Stimulated activated CD4-positive, alpha-beta T cell treated with anti-CD3 and anti-CD28 coated beads, TNF-alpha, amount 100 ng/mL, for 4 hours (primary cell): ENCODE measurements around the gene ANKRD65.
"Not testable (repeated sequence)": the region's sequence is repeated elsewhere in the genome, so short reads cannot be mapped to it uniquely, and the experiment has no call there.

Experiments
- DNase-seq, 3 experiments: peaks; one replicate each; pipeline ENCODE4 v3.0.0-alpha.2; 2020; ENCODE audit warnings: low read depth in 3 of 3

The ANKRD65 gene

DNA sequence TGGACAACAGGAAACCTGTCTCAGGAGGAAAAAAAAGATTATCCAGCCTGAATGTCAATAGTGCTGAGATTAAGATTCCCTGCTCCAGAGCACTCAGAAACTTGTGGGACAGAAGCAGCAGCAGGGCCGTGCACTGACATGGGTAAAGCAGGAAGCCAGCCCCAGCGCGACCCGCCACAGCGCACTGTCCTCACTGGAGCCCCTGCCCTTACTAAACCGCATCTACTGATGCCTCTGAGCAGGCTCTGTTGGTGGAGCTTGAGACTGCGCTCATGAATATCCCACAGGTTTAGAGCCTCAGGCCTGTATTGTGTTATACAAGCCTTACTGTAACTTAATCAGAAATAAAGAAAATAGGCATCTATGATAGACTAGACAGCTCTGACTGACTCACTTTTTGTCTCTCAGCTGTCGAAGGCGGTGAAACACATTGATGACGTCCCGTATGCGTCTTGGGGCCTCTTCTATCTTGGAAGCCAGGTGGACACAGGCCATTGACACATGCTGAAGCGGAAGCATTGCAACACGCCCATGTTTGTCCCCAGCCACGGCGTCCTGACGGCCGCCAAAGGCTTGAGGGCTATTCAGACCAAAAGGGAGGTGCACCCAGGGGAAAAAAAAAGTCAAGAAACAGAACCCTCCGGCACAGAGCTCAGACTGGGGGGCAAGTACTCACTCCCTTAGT is 23.1 kb downstream of the ANKRD65 start:
- DNase-seq, result no peak

DNA sequence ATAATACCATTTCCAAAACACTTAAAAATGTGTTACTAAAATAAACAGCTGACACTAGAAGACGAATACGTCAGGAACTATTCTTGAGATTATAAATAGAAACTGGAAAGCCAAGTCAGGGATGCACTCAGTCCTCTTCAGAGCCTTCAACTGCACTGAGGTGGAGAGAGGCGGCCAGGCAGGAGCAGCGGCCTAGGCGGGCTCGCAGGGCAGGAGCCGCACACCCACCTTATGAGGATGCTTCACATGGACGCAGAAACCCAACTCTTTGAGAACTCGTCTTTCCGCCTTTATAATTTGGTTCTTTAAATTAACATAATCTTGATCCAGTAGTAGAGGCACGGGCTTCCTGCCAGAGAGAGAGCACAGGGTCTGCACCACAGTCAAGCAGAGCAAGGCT is 25.9 kb downstream of the ANKRD65 start:
- DNase-seq, result no peak

DNA sequence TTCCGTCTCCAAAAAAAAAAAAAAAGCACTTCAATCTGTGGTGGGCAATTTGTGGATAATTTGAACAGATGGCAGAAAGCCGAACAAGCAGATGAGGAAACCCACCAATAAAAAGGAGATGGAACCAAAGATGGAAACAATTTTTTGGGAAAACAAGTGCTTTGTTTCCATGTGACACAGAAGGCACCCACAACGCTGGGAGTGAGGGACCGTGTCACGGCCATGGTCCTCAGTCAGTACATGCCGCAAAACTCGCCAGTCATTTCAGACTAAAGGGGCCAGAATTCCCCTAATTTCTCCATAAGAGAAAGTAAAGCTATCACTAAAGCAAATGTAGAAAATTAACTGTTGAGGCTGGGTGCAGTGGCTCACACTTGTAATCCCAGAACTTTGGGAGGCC is 27.0 kb downstream of the ANKRD65 start:
- DNase-seq, result no peak

DNA sequence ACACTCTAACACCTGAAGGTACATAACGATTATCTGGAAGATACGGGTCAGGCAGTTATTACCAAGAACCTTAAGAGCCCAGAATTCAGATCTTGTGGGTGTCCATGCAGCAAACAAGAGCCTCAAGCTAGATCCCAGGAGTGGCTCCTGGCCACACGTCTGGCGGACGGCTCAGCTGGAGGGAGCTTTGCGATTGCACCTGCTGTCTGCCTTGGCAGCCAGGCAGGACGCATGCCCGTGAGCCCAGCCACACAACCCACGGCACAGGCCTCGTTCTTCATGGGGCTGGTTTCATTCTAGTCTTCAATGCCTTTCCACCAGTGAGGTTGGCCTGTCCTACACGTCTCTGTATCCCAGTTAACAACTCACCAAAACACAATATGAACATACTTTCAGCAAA is 27.6 kb downstream of the ANKRD65 start:
- DNase-seq, result no peak

DNA sequence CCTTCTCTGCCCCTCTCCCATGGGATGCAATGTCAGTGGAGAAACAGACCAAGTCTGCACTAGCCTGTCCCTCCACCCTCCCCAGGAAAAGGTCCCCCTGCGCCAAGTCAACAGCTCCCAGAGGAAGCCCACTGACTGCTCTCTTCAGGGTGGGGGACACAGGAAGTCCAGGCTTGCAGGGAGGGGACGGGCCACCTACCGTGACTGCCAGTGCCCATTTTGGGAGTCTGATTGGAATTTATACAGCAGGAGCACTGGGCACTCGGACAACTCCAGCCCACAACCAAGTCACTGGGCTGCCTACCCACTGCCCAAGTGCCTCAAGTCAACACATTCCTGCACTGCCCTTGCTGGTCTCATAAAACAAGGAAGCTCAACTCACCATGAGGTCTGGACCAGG is 28.1 kb downstream of the ANKRD65 start:
- no peak for DNase-seq

DNA sequence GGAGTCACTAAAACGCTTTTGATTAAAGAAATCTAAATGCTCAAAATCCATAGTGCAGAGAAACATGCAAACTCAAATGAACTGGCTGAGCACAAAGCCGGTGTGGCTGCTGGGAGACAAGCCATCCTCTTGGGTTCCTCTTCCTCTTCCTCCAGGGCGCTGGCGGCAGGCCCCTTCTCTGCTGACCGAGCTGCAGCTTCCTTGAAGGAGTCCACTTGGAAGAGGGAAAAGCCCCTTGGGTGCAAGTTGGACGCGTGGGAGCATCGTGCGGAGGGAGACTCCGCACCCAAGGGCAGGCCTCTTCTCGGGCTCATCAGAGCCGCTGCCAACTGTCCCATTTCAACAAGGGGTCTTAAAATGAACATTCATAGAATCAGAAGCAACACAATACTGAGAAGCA is 29.9 kb downstream of the ANKRD65 start:
- DNase-seq, result no peak

DNA sequence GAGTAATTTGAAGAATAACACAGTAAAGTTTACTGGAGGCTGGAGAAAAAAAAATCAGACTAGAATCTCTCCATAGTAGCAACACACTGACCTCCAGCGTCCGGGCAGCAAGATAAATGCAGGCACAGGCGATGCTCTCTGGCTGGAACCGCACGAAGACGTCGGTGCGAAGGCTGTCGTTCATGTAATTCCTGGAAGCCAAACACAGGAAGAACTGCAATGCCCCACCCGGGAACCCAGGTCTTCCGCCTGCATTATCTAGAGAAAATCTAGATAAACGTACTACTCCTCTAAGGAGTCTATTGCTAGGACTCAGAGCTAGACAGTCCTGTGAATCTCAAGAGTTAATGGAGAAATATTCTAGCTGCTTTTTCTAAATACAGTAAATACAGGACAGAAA is 30.4 kb downstream of the ANKRD65 start:
- DNase-seq, result no peak

DNA sequence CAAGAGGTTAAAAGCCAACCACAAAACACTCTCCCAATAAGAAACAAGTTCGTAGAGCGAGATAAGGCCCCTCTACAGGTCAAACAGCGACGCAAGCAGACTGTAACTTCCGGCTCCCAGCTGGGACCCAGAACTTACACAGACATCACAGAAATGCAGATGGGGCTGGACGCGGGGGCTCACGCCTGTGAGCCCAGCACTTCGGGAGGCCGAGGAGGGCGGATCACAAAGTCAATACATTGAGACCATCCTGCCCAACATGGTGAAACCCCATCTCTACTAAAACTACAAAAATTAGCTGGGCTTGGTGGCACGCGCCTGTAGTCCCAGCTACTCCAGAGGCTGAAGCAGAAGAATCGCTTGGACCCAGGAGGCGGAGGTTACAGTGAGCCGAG is 33.0 kb downstream of the ANKRD65 start:
- no peak for DNase-seq

DNA sequence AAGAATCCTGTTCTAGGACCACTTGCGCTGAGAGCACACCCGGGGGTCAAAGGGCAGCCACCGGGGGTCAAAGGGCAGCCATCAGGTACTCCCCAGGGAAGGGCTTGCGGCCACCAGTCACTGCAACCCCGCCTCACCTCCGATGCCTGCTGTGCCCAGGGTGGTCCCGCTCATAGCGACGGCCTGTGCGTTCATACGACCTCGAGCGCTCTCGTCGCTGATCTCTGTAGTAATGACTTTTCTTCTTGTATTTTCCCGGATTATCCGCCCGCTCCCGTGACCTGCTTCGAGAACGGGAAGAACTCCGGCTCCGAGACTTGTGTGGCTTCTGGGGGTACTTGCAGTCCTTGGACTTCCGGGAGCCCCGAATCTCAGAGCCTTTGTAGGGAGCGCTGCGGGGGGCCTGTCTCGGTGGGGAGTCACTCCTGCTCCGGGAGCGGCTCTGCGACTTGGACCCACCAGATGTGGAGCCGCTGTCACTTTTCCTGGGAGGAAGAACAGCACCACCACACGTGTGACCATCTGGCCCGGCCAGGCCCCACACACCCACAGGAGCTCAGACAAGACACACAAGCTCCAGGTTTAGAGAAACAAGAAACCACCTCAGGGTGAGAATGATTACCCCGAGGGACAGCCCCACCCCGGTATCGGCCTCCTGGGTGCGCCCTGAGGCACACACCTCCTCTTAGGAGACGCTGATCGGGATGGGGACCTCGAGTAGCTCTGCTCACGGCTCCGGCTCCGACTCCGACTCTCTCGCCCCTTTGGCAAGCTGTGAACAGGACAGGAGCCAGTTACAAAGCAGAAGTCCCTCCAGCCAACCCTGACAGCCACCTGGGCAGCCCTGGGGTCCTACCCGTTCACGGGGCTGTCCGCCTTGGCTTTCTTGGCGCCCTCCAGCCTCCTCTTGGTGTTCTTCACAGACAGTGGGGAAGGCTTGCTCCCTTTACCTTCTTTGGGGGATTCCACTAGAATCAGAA is 33.7 kb downstream of the ANKRD65 start:
- DNase-seq, result no peak

DNA sequence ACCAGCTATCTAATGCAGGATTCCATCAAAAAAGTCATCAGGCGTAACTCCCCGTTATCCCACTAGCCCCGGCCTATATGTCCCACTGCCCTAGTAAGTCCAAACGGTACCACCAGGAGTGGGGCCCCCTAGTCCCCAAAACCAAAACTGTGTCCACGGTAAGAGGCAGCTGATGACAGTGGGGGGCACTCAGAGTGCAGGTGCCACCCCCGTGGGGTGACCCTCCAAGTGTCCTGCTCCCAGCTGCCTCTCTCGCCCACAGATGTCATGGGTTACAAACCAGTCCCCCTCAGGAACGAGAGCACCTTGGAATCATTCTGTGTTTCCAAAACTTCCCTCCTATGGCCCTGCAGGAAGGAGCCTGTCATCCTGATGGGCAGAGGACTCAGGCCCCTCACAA is 35.1 kb downstream of the ANKRD65 start:
- DNase-seq, result no peak

DNA sequence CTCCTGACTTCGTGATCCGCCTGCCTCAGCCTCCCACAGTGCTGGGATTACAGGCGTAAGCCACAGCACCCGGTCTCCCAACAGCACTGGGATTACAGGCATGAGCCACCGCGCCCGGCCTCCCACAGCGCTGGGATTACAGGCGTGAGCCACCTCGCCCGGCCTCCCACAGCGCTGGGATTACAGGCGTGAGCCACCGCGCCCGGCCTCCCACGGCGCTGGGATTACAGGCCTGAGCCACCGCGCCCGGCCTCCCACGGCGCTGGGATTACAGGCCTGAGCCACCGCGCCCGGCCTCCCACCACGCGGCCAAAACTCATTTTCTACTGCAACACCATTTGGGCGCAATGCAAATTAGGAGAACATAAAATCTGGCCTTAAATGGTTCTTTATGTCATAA is 35.7 kb downstream of the ANKRD65 start:
- not testable (repeated sequence) for DNase-seq

DNA sequence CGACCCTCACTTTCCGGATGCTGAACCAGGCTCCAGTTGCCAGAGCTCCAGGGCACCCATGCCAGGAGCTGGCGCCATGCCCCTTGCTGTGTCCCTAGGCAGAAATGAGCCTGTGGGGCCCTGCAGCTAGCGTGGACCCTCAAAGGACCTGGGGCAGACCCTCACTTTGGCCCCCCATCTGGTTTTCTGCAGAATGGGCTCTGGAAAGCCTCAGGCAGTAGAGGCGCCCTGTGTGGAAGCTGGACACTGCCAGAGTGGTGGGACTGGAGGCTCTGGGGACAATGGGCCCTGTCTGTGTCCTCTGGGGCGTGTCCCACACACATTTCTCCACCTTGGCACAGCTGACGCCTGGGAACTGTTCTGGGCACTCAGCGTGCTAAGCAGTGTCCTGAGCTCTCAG is 39.8 kb downstream of the ANKRD65 start:
- DNase-seq, result no peak

DNA sequence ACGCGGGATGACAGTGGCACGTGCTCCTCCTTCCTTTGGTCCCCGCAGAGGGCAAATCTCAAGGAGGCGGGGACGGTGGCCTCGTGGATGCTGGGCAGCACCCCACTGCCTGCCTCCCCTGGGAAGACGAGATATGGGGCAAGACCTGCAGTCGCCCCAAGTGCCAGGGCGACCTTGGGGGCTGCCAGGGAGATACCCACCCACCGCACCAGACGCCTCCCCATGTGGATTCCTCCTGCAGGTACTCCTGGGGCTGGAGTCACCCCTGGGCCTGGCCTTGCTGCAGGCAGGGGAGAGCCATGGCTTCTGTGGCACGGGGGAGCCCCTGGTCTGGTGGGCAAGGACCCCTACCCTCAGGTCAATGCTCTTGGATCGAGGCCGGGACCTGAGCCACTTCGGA is 40.2 kb downstream of the ANKRD65 start:
- no peak for DNase-seq

DNA sequence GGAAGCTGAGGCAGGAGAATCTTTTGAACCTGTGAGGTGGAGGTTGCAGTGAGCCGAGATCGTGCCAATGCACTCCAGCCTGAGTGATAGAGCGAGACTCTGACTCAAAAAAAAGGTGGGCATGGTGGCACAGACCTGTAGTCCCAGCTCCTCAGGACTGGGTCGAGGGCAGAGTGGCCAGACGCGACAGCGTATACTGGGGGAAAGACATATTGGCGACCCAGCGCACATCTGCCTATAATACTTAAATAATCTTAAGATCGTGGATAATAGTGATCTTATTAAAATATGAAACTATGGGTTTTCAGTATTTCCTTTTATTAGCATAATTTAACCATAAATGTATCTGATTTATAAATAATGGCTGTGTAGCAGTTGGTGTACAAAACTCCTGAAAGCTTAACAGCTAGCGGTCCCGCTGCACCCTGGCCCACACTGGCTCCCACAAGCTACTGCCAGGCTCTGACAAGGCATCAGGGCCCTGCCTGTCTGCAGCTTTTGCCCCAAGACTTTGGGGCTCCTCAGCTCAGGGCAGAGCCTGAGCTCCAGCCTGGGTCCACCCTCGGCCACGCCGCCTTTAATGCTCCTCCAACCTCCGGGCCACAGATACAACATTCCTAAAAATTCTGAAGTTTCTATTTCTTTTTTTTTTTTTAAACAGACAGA is 43.4 kb downstream of the ANKRD65 start:
- no peak for DNase-seq

DNA sequence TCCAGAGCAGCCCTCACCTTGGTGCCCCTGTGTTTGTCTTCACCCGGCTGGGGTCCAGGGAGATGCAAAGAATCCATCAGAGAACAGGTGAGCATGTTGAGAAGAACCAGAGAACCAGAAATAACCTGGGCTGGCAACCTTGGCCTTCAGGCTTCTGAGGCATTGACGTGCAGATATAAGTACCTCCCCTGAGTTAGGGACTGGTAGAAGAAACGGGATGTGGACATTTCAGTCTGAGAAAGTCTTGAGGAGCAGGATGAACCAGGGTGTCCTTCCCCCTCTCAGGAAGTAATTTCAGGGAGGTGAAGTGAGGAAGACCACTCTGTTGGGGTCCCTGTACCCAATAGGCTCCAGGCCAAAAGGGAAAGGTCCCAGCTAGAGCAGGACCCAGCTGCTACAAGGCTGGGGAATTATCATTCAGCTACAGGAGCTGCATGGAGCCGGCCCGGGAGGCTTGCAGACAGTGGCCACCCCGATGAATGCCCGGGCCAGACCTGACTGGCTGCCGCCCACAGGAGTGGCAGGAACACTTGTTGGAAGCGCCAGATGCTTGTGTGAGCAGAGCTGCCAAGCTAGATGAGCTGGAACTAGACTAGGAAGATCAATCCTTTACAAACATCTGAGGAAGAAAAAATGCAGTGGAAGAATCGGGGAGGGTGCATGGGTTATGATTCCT is 44.4 kb downstream of the ANKRD65 start:
- DNase-seq, result no peak

DNA sequence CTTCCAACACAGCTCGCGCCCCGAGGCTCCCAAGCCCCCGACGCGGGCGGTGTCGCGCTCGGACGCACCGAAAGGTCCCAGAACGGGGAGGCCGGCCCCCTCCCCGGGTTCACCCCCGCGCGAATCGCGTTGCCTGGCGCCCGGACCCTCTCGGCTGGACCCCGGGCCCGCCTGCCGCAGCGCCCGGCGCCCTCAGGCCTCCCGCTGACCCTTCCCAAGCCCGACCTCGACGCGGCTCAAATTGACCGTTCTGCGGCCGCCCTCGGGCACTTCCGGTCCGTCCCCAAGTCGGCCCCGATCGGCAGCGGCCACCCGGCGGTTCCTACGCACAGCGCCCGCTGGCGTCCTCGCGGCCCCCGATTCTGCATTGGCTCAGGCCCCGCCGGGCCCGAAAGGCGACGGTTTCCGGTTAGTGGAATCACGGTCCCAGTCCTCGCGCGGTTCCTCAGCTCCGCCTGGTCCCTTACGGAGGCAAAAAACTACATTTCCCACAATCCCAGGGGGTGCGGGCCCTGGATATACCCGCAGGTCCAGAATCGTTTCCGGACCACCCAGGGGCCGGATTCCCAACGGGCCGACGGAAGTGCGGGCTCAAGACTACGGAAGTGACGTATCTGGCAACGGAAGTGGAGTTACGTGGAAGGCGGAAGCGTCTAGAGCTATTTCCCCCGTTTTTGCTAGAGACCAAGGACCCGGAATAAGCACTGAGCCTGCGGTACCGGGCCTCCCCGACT is 46.0 kb downstream of the ANKRD65 start, which contains the start of gene AURKAIP1:
Gene AURKAIP1 (minus strand): TSS at position 279 of the 734 bp plus-strand sequence. CDS start 451 bp downstream, outside the sequence.
- peak; percentile 85 to 92 (median 88) for DNase-seq

DNA sequence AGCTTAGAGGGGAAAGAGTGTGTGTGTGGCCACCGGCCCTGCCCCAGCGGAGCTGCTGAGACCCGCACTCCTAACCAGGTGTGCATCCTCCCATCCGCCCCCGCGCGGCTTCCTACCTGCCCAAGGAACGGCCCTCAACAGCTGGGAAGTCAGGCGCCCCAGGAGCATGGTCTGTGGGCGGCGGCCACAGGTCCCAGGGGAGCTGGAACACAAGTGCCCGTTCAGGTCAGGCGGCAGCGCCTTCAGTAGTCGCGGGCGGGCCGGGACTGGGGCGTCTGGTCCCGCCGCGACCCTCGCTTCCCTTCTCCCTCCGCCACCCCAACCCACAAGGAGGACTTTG is 46.5 kb downstream of the ANKRD65 start:
- no peak for DNase-seq

DNA sequence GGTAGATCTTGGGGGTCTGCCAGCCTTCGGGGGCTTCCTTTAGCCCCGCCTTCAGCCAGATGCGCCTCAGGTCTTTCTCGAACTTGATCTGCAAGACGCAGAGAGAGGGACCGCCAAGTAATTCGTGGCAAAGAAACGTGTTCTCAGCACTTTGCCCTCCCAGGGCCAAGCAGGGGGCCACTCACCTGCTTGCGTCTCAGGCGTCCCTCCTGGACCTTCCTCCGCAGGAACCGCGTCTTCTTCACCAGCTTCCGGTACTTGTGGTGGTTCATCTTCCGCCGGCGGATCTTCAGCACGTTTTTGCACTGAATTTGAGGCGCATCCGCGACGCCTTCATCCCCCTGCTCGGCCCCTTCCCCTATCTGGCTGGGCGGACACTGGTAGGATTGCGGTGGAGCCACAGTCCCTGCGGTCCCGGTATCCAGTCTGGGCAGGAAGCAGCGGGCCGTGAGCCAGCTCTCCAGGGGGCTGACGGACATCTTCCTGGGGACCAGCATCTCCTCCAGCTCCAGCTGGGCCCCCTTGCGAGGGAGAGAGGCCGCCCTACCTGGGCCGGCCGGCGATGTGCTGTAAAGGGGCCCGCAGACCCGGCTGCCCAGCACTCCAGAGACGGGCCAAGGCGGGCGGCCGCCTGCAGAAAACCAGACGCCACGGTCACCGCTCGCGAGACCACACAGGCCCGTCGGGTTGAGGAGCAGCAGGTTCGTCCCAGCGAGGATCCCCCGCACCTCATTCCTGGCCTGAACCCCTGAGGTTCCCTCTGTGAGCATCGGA is 47.1 kb downstream of the ANKRD65 start:
- no peak for DNase-seq

DNA sequence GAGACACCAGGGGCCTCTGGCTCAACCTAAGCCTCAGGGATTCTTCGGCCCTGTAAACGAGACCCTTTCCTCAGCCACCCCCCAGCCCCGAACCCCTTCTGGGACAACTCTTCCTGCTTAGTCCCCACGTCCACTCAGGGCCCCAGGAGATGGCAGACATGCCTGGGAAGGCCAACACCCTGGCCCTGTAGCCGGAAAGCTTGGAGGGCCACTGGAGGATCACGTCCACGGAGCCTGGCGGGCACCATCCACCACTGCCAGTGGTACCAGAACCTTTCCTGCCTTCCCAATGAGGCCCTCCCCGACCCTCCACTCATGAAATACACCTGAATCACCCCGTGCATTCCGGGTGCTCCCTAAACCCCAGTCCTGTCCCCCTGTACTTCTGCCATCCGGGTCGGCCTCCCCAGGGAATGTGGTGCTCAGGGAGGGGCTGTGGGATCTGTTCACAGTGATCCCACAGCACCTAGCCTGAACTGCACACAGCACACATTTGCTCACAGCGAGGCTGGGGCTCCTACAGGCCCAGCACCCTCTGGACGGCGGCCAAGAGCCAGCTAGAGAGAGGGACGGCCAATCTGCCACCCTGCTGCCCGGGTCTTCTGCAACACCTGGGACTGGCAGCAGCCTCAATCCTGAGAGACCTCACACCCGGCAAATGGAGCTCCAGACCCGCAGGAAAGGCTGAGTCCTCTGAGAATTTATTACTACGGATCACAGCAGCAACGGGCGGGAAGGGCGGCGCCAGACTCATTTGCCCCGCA is 47.8 kb downstream of the ANKRD65 start:
- DNase-seq, result no peak
